ENCODE measurements around the gene PPP6R3.

PPP6R3 gene

GRCh38 chr11:68550485-68550817 lies 89.9 kb downstream of the PPP6R3 start:
- in situ Hi-C loops (cut with MboI; ENCODE audit: low sequenced_read_pairs, unreplicated experiment): no loop called here
- no peak for TF ChIP-seq CTCF (IDR thresholded peaks at IDR 0.05; ENCODE audit: borderline replicate concordance, control extremely low read depth, extremely low read depth, insufficient read depth, missing control alignments)
- DNase-seq (ENCODE audit: low spot score): no peak

- TF ChIP-seq CTCF (IDR thresholded peaks at IDR 0.05; ENCODE audit: borderline replicate concordance, control extremely low read depth, extremely low read depth, insufficient read depth, missing control alignments): no peak
- in situ Hi-C loops (cut with MboI; ENCODE audit: low sequenced_read_pairs, unreplicated experiment): no loop called here
- no peak for DNase-seq (ENCODE audit: low spot score)
Measured at GRCh38 chr11:68551223-68551622, 90.7 kb downstream of the PPP6R3 start.

GRCh38 chr11:68551777-68552176 lies 91.2 kb downstream of the PPP6R3 start:
- in situ Hi-C loops (cut with MboI; ENCODE audit: low sequenced_read_pairs, unreplicated experiment): no loop called here
- no peak for DNase-seq (ENCODE audit: low spot score)
- TF ChIP-seq CTCF (IDR thresholded peaks at IDR 0.05; ENCODE audit: borderline replicate concordance, control extremely low read depth, extremely low read depth, insufficient read depth, missing control alignments): no peak

GRCh38 chr11:68552542-68552941 lies 92.0 kb downstream of the PPP6R3 start:
- in situ Hi-C loops (cut with MboI; ENCODE audit: low sequenced_read_pairs, unreplicated experiment): no loop called here
- no peak for TF ChIP-seq CTCF (IDR thresholded peaks at IDR 0.05; ENCODE audit: borderline replicate concordance, control extremely low read depth, extremely low read depth, insufficient read depth, missing control alignments)
- DNase-seq (ENCODE audit: low spot score): no peak

GRCh38 chr11:68560216-68560615 lies 99.7 kb downstream of the PPP6R3 start:
- no peak for DNase-seq (ENCODE audit: low spot score)
- in situ Hi-C loops (cut with MboI; ENCODE audit: low sequenced_read_pairs, unreplicated experiment): no loop called here
- no peak for TF ChIP-seq CTCF (IDR thresholded peaks at IDR 0.05; ENCODE audit: borderline replicate concordance, control extremely low read depth, extremely low read depth, insufficient read depth, missing control alignments)

GRCh38 chr11:68563454-68563853 lies 102.9 kb downstream of the PPP6R3 start:
- no peak for TF ChIP-seq CTCF (IDR thresholded peaks at IDR 0.05; ENCODE audit: borderline replicate concordance, control extremely low read depth, extremely low read depth, insufficient read depth, missing control alignments)
- DNase-seq (ENCODE audit: low spot score): no peak
- in situ Hi-C loops (cut with MboI; ENCODE audit: low sequenced_read_pairs, unreplicated experiment): no loop called here

- no peak for TF ChIP-seq CTCF (IDR thresholded peaks at IDR 0.05; ENCODE audit: borderline replicate concordance, control extremely low read depth, extremely low read depth, insufficient read depth, missing control alignments)
- in situ Hi-C loops (cut with MboI; ENCODE audit: low sequenced_read_pairs, unreplicated experiment): no loop called here
- no peak for DNase-seq (ENCODE audit: low spot score)
Measured at GRCh38 chr11:68564261-68564660, 103.7 kb downstream of the PPP6R3 start.
